GF-D8 (cell line): ENCODE data around the gene LRRC2.
"Not testable (repeated sequence)": the region's sequence is repeated elsewhere in the genome, so short reads cannot be mapped to it uniquely, and the experiment has no call there.

Experiments used
- DNase-seq: peaks from one replicate; lab custom pipeline; 2025; lab: John Stamatoyannopoulos, UW

The LRRC2 gene

GRCh38 chr3:46584598-46585467 lies 18.7 kb upstream of the LRRC2 start:
- no peak for DNase-seq

GRCh38 chr3:46580675-46581074 lies 14.6 kb upstream of the LRRC2 start:
- no peak for DNase-seq

GRCh38 chr3:46579756-46580286 lies 13.7 kb upstream of the LRRC2 start:
- DNase-seq = no peak

- no peak for DNase-seq
Measured at GRCh38 chr3:46578973-46579755, 13.1 kb upstream of the LRRC2 start.

GRCh38 chr3:46577580-46578249 lies 11.6 kb upstream of the LRRC2 start:
- DNase-seq = not testable (repeated sequence)

- DNase-seq = no peak
Measured at GRCh38 chr3:46576879-46577278, 10.8 kb upstream of the LRRC2 start.

GRCh38 chr3:46576386-46576785 lies 10.3 kb upstream of the LRRC2 start:
- DNase-seq = no peak

GRCh38 chr3:46575577-46576222 lies 9.6 kb upstream of the LRRC2 start:
- no peak for DNase-seq

- DNase-seq = no peak
Measured at GRCh38 chr3:46574881-46575576, 8.9 kb upstream of the LRRC2 start.

- DNase-seq = no peak
Measured at GRCh38 chr3:46574243-46574646, 8.1 kb upstream of the LRRC2 start.

GRCh38 chr3:46573701-46574100 lies 7.6 kb upstream of the LRRC2 start:
- no peak for DNase-seq

- DNase-seq = no peak
Measured at GRCh38 chr3:46571684-46572083, 5.6 kb upstream of the LRRC2 start.

GRCh38 chr3:46565607-46566039 lies 479 bp downstream of the LRRC2 start:
- DNase-seq = no peak

GRCh38 chr3:46565077-46565476 lies 1.0 kb downstream of the LRRC2 start:
- DNase-seq = no peak

- no peak for DNase-seq
Measured at GRCh38 chr3:46564190-46565021, 1.7 kb downstream of the LRRC2 start.

- no peak for DNase-seq
Measured at GRCh38 chr3:46561951-46562350, 4.2 kb downstream of the LRRC2 start.

GRCh38 chr3:46561511-46561910 lies 4.6 kb downstream of the LRRC2 start:
- DNase-seq = no peak

GRCh38 chr3:46559091-46559704 lies 6.9 kb downstream of the LRRC2 start:
- no peak for DNase-seq

GRCh38 chr3:46558184-46559043 lies 7.7 kb downstream of the LRRC2 start:
- DNase-seq = peak; percentile 81
